Fibroblast of lung (primary cell): Measurements from ENCODE around the gene DENND4A.

Experiments
- EZH2 ChIP-seq: IDR thresholded peaks from 2 replicates; pipeline ENCODE4 v1.5.1; 2012; ENCODE audit warnings: low read length, control low read depth, mild to moderate bottlenecking; ENCODE audit errors: missing control alignments
- TF ChIP-seq, protein P1 (sequence below), 2 donors: IDR thresholded peaks in 1 of 2; conservative IDR thresholded peaks in 1 of 2; 1 replicate in 1 of 2; 2 replicates in 1 of 2; pipeline ENCODE4 v1.5.1; 2011 to 2012; ENCODE audit warnings: low read length in 2 of 2, control low read depth in 1 of 2, inconsistent platforms in 1 of 2, low read depth in 1 of 2, mild to moderate bottlenecking in 1 of 2

DNA sequence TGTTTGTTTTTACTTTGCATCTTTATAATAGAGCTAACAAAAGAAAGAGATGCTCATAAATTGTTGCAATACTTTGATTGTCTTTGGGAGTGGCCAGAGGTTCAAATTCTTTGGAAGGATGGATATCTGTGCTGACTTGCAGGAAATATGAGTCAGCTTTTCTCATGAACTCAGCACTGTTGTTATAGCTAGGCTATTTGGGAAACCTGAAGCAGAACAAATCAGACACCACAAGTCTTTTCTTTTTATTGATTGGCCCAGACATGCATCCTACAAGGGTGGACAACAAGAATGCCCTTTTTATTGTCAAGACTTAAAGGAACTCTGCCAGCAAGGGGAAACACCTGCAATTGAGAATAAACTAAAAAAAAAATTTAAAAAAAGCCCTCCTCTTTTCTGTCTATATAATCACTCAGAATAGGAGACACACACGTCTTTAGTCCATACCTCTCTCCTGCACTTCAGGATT lies 4.6 kb upstream of the DENND4A start:
- TF ChIP-seq, protein P1, sequence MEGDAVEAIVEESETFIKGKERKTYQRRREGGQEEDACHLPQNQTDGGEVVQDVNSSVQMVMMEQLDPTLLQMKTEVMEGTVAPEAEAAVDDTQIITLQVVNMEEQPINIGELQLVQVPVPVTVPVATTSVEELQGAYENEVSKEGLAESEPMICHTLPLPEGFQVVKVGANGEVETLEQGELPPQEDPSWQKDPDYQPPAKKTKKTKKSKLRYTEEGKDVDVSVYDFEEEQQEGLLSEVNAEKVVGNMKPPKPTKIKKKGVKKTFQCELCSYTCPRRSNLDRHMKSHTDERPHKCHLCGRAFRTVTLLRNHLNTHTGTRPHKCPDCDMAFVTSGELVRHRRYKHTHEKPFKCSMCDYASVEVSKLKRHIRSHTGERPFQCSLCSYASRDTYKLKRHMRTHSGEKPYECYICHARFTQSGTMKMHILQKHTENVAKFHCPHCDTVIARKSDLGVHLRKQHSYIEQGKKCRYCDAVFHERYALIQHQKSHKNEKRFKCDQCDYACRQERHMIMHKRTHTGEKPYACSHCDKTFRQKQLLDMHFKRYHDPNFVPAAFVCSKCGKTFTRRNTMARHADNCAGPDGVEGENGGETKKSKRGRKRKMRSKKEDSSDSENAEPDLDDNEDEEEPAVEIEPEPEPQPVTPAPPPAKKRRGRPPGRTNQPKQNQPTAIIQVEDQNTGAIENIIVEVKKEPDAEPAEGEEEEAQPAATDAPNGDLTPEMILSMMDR (conservative IDR thresholded peaks at IDR 0.05 in 1 of 2, IDR thresholded peaks at IDR 0.05 in 1 of 2; ENCODE audit: low read depth in 1 of 2, low read length in 2 of 2), result no peak
- no peak for TF ChIP-seq EZH2
